HG03066 (cell line): ENCODE data around the gene ELF5.

Source experiments
- ATAC-seq: cut with Tn5 transposase; IDR thresholded peaks from one replicate; pipeline ENCODE4 v1.9.1; 2021; ENCODE audit warnings: low read depth; ENCODE audit not compliant: unreplicated experiment

ELF5 gene

DNA sequence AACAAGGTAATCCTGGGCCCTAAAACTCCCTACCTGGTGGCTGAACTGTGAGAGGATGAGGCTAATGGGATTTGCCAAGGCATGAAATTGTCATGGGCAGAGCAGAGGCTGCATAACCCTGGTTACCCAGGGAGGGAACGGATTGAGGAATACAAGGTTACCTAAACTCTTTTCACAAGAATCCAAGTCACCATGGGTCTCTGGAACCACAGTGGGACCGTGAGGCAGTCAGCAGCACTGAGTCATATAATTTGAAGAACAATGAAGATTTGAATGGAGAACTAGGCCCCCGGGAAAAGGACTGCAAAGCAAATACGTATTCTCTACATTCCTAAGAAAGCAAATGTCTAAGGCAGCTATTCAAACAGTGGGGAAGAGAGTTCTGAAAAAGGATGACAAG, 55.1 kb downstream of the ELF5 start:
- ATAC-seq = no peak

DNA sequence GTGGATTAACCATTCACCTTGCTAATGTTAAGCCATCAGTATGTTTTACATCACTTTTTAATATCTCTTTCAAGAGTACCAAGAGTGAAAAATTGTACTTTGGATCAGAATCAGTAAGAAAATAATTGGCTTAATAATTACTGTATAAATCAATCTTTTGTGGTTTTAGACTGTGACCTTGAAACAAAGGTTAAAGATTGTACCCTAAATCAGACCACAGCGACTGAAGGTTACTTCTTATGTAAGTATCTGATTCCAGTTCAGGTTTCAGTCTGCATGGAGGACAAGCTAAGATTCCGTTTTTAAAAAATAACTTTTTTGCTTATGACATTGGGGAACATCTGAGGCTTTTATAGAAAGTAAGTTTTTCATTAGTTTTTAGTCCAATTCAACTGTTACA, 56.0 kb downstream of the ELF5 start:
- ATAC-seq = no peak

DNA sequence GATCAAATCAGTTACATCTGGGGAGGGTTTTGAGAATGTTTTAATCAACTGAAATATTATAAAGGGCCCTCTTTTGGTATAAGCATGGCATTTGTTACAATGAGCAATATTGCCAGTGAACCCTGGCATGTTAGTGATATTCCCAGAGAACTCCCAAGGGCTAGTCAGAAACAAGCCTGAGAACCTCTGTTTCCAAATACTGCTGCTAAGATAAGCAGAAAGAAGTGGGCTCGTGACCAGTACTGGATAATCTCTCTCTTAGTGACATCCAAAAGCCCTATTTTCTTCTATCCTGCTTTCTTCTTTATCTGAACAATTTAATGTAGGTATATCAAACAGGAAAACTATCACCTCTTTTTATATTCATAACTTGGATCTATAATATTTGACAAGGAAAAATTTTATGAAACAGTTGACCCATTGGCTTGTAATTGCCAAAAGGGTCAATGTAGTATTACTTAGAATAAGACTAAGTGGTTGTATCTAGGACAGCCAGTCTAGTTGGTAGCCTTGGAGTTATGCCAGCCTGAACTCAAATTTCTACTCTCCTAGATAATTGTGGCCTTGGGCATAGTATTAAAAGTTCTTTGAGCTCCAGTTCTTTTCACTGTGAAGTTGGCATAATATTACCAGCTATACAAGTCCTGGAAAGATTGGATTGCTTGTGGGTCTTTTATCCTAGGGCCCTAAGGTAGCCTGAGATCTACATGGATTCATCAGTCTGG, 59.1 kb downstream of the ELF5 start:
- ATAC-seq = no peak

DNA sequence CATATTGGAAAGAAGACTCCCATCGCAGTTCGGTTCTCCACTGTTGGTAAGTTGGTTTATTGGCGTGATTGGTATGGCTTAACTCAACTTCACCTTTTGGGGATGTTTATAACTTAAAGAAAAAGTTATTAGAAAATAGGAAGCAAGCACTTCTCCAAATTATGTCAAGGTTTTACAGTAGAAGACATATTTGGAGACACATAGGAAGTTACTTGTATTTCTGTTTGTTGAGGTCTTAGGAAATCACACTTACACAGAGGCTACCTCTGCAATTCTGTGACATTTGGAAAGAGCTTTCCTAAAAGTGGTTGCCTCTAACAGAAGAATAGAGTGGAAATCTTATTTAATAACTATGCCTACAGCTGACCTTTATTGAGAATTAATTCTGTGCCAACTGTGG, 62.5 kb downstream of the ELF5 start:
- ATAC-seq = no peak

DNA sequence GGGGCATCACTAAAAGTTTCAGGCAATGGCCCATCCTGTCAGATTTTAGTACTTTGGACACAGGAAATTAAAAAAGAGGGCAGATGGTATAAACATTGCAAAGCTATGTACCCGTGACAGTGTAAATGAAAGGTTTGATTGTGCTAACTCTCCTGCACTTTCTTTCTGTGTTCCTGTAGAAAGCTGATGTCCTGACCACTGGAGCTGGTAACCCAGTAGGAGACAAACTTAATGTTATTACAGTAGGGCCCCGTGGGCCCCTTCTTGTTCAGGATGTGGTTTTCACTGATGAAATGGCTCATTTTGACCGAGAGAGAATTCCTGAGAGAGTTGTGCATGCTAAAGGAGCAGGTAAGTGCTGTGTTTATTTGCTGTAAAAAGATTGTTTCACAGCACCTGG, 64.6 kb downstream of the ELF5 start:
- no peak for ATAC-seq

DNA sequence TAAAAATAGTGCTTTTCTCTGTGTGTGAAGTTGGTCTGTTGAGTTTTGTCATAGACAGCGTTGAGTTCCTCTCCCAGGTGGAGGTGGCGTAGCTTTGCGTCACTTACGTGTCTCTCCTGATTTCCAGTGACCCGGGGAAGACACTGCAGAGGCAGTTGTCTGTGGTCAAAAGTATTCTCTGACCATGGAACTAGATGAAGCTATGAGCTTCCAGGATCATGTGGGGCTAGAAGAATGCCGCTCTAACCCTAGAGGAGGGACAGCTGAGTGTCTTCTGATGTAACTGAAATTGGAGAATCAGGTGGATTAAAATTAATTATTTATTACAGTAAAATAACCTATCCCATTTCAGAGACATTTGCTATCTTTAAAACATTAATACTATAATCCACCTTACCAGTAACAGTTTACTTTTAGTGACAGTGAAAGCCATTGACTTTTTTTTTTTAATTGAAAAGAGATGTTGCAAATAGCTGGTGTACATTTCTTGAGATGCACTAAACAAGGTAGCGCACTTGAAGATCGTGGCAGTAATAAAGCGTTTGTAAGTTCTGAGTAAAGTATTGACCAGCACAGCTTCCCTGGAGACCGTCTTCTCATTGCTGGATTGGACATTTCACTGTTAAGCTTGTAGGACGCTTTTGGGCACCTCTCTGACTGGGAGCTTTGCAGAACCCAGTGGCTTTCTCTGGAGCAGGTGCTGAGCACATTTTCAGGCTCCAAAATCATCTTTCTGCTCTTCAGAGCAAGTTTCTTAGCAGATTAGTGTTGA, 65.2 kb downstream of the ELF5 start:
- no peak for ATAC-seq

DNA sequence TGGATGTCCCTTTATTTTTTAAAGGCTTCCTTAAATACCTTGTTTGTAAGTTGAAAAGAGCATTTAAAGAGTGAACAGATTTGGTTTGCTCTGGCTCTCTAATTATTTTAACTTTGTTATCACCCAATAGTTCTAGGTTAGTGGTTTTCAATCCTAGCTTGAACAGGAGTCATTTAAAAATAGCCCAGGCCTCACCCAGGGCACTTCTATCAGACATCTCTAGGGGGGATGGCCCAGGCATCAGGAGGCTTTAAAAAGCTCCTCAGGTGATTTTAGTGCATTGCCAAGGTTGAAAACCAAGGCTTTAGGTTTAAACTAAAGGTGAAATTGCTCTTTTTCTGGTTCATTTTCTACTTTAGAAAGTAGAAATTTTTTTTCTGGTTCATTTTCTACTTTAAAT, 66.5 kb downstream of the ELF5 start:
- no peak for ATAC-seq

DNA sequence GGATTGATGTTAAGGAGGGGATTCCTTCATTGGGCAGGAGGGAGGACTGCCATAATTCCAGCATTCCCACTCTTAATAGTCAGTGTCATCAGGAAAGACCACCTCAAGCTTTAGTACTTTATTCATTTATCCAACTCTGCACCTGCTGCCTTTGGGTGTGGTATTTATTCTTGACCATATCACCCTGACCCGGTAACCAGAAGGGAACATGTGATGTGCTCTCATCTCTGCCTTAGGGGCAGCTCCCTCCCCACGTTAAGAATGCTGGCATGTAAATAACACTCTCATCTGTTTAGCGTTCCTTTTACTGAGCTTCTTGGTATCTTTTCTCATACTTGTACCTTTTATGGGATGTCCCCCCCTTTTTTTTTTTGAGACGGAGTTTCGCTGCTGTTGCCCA, 67.2 kb downstream of the ELF5 start:
- ATAC-seq = no peak

DNA sequence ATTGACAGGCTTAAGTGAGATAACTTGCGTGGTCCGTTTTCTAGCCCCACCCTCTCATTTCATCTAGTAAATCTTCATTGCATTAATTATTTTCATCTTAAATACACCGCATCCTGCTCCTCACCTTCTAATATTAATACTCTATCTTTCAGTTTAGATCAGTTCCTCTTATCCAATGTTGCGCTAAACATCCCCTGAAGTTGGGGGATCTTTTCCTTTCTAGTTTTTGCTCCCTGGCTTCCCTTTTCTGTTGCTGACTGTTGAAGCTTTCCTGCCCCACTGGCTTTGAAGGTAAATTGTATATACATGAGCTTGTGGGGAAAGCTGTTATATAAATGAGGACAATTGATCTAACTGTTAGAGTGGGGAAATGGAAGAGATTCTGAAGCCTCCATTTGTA, 67.6 kb downstream of the ELF5 start:
- ATAC-seq = no peak

DNA sequence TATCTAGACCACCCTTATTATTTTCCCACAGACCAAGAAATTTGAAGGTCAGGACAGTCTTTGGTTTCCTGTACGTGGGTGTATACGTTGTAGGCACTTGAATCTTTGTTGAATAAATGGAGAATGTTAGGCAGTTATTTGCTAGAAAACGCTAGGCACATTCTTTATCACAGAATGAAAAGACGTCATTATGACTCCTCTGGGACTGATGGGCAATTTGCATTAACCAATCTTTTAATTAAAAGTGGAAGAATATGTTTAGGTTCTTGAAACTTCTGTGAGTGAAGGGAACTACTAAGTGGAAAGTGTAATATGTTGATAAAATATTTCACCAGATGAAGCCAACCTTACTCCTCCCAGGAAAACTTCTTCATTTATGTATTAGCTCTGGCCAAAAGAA, 69.2 kb downstream of the ELF5 start:
- ATAC-seq = no peak

DNA sequence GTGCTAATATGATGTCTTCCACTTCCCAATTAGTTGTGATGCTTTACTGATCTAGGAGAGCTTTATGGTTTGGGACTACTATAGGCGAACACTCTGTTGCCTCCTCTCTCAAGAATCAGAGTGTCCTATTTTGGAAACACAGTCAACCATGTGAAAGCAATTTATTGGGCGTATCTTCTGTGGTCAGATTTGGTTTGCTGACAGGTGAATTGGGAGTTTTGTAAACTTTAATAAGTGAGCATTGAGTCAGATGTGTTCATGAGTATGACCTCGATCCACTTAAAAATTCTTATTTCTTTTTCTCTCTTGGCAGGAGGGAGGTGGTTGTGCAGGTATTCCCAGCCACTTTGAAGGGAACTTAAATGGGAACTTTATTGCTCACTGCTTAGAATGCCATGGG, 70.5 kb downstream of the ELF5 start:
- ATAC-seq = no peak

DNA sequence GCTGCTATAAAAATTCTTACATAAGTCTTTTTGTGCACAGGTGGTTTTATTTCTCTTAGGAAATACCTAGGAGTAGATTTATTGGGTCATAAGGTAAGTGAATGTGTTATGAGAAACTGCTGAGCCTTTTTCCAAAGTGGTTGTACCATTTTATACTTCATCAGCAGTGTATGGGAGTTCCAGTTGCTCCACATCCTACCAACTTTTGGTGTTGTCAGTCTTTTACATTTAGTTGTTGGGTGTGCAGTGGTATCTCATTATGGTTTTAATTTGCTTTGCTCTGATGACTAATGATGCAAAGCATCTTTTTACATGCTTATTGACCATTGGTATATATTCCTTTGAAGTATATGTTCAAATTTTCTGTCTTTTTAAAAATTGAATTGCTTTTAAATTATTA, 71.8 kb downstream of the ELF5 start:
- no peak for ATAC-seq

DNA sequence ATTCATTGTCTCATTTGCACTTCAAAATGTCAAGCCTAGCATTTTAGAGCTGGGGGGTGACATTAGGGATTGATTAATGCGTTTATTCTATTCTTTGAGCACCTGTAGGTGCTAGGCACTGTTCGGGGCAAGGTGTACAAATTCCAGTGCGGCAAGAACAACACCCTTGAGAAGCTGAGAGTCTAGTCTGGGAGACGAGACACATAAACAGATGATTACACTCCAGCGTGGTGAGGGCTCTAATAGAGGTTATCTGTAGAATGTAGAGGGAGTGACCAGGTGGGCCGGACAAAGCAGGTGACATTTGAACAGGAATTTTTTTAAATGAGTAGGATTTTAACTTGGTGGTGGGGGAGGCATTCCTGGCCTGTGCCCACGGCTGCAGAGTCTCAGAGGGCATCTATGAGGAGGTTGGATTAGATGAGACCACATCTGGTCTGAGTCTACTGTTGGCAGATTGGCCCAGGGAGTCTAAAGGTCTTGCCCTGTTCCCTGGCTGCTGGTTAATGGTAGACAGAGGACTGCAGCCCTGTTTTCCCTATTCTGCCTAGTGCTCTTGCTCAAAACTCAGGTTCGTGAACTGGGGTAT, 73.9 kb downstream of the ELF5 start:
- ATAC-seq = no peak

DNA sequence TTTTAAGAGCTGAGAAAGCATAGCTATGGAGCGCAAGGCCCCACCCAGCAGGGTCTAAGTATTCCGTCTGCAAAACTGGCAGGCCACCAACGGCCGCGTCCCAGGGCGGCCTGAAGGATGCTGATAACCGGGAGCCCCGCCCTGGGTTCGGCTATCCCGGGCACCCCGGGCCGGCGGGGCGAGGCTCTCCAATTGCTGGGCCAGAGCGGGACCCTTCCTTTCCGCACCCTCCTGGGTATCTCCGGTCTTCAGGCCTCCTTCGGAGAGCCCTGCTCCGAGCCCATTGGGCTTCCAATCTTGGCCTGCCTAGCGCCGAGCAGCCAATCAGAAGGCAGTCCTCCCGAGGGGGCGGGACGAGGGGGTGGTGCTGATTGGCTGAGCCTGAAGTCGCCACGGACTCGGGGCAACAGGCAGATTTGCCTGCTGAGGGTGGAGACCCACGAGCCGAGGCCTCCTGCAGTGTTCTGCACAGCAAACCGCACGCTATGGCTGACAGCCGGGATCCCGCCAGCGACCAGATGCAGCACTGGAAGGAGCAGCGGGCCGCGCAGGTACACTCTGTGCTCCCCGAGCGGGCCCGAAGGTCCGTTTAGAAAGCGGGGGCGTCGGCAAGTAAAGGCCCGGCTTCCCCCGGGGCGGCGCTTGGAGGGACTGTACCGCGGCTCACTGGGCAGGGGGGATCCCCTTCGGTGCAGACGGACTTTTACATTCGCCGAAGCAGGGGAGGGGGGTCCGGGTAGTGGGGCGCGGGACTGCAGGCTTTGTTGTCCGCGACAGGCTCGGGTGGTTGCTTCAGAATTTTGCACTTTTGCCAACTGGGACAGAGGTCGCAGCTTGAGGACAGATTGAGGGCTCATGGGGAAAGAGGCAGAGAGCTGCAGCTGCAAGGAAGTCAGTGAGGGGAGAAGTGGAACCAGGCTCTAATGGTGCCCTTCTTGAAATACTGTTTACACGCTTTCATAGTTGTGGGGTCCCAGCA, 74.8 kb downstream of the ELF5 start, which contains the start of gene CAT:
Gene CAT (plus strand): TSS at position 406 of the 979 bp plus-strand sequence. CDS start 80 bp downstream, at position 486.
- ATAC-seq = peak; percentile 96

DNA sequence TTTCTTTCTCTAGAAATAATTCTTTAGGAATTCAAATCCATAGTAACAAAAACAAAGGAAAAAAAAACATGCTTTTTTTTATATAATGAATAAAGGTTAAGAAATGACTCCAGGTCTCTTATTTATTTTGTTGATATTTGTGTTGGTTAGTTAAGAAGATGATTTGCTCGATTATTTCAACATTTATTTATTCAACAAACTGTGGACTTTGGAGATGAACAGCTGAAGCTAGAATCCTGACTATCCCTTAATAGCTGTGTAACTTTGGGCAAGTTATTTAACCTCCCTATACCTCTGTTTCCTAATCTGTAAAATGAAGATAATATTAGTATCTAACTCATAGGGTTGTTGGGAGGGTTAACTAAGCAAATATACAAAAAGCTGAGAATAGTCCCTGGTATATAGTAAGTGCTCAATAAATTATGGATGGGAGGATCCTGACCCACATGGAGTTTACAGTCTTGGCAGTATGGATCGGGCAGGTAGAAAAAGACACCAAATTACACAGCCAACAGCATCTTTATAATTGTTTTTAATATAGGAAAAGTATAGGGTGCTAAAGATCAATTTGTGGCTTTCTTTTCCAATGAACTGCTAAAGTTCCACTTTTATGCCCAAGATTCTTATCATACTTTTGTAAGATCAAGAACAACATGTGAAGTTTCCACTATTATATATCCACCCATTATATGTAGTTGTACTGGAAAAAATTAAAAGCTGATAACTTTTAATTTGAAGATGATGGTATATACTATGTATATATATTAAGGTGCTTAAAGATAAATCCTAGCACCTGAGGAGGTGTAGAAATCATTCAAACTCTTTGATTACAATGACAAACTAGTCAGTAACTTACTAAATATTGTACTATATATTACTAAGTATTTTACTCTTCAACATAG, 76.1 kb downstream of the ELF5 start:
- no peak for ATAC-seq

DNA sequence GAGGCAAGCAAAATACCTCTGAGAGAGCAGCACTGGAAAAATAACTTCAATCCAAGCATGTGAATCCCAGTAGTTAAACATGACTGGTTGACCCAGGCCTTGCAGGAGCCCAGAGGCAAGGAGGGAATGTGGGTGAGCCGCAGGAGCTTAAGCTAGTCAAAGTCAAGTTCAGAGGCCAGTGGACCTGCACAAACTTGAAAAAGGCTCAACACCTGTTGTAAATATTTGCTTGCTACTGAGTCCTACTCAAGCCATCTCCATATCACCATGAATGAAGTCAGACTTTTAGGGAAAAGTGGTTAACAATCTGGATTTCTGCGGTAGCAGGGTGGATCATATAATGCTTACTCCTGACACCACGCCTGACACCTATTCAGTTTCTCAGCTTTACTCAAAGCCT, 79.7 kb downstream of the ELF5 start:
- ATAC-seq = no peak

DNA sequence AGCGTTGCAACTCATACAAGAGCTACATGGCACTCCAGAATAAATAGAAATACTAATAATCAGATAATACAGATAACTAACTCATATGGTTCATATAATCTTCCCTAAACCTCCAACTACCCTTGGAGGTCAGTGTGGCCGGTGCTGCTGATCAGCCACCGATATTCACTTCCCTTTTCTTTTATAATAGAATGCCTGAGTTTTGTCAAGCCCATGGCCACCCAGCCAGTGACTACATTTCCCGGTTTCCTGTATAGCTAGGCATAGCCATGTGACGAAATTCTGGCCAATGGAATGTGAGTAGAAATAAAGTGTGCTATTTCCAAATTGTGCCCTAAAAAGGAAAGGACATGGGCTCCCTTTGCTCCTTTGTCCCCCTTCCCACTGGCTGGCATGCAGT, 80.8 kb downstream of the ELF5 start:
- ATAC-seq = no peak

DNA sequence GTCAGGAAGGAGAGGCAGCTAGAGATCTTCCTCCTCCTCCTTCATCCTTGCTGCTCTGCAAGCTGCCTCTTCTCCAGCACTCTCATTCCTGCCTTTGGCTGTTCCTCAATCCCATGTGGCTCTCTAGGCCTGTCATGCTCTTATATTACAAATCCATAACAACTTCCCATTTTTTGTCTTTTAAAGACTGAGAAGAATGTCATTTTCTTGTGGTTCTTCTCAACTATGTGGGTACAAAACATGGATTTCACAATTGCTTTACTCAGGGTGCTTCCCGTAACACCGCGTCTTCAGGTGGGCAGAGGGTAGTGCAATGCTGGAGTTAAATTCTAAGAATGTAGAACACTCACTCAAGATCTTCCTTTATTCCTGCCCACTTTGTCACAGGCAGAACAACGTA, 81.6 kb downstream of the ELF5 start:
- no peak for ATAC-seq
